A549 (cell line): ENCODE measurements around the gene CSNK2A3. TPM values are rescaled to one million over a fixed set of nuclear protein-coding genes. Genes with fewer than 3 reads are reported as not detected.

ENCODE experiments used
- ATAC-seq, 2 experiments: fragments of 200-7000 bp in 1 of 2; fragments of >200 bp in 1 of 2; cut with Nextera tagmentation in 1 of 2; cut with Tn5 transposase in 1 of 2; 3 replicates each; pipeline versions ENCODE4 v1.8.0 to v1.9.1; 2018 to 2020; ENCODE audit warnings: mild to moderate bottlenecking in 1 of 2, moderate library complexity in 1 of 2
- CTCF ChIA-PET: fragments of 300-600 bp; sonication (Branson Sonifier 250); formaldehyde crosslinking; extraction: SDS; loops from one replicate; lab custom pipeline; 2021; ENCODE audit warnings: antibody characterized with exemption, inconsistent platforms; lab: Yijun Ruan, JAX
- POLR2A ChIA-PET: fragments of 350-600 bp; formaldehyde crosslinking; extraction: SDS; loops from one replicate; lab custom pipeline; 2021; ENCODE audit warnings: antibody characterized with exemption, inconsistent platforms; lab: Yijun Ruan, JAX
- DNase-seq, 2 experiments: peaks; one replicate each; pipeline versions ENCODE4 v3.0.0 to v3.0.0-alpha.2; 2011 to 2016; ENCODE audit warnings: low read depth in 1 of 2, low spot score in 1 of 2
- FAIRE-seq: peaks from 2 replicates; lab custom pipeline; 2011; peaks lifted over from hg19 to GRCh38; lab: Jason Lieb, UNC
- H3K27ac ChIP-seq, 2 experiments: fragments of >200 bp; sonication (Bioruptor Twin); formaldehyde crosslinking; 3 replicates each; pipeline ENCODE4 v1.5.1; 2016 to 2017
- H3K4me1 ChIP-seq: fragments of >200 bp; sonication (Bioruptor Twin); formaldehyde crosslinking; 3 replicates; pipeline ENCODE4 v1.6.1; 2016
- H3K4me2 ChIP-seq: fragments of >200 bp; sonication (Bioruptor Twin); formaldehyde crosslinking; 3 replicates; pipeline ENCODE4 v1.6.1; 2016
- H3K4me3 ChIP-seq: fragments of >200 bp; sonication (Bioruptor Twin); formaldehyde crosslinking; 3 replicates; pipeline ENCODE4 v1.5.1; 2016
- H3K9me3 ChIP-seq: fragments of >200 bp; sonication (Bioruptor Twin); formaldehyde crosslinking; 3 replicates; pipeline ENCODE4 v1.6.1; 2016
- CHD2 ChIP-seq: fragments of 150-350 bp; IDR thresholded peaks from 2 replicates; pipeline ENCODE4 v1.6.1; 2014; ENCODE audit warnings: low read length; ENCODE audit not compliant: partially characterized antibody
- CTCF ChIP-seq: fragments of >200 bp; sonication (Bioruptor Twin); formaldehyde crosslinking; IDR thresholded peaks from 3 replicates; pipeline ENCODE4 v1.5.1; 2016
- EHF ChIP-seq: fragments of 250-450 bp; sonication (Bioruptor Pico); IDR thresholded peaks from 2 replicates; pipeline ENCODE4 v1.5.0; 2020; ENCODE audit warnings: mild to moderate bottlenecking
- ESRRA ChIP-seq: fragments of 150-350 bp; IDR thresholded peaks from 2 replicates; pipeline ENCODE4 v1.6.1; 2014; ENCODE audit warnings: mild to moderate bottlenecking, low read length, borderline replicate concordance
- HOXB13 ChIP-seq: fragments of 250-450 bp; sonication (Bioruptor Pico); IDR thresholded peaks from 2 replicates; pipeline ENCODE4 v1.5.0; 2020; ENCODE audit warnings: low read depth, mild to moderate bottlenecking, moderate library complexity
- HOXB5 ChIP-seq: fragments of 250-450 bp; sonication (Bioruptor Pico); IDR thresholded peaks from 2 replicates; pipeline ENCODE4 v1.5.0; 2020; ENCODE audit warnings: mild to moderate bottlenecking, moderate library complexity
- KDM1A ChIP-seq: fragments of 200-600 bp; sonication (generic); IDR thresholded peaks from 2 replicates; pipeline ENCODE4 v1.6.1; 2016; ENCODE audit warnings: low read depth, mild to moderate bottlenecking
- MAZ ChIP-seq: fragments of 150-350 bp; IDR thresholded peaks from 2 replicates; pipeline ENCODE4 v1.6.1; 2014; ENCODE audit warnings: antibody characterized with exemption, low read depth, low read length, borderline replicate concordance
- MYC ChIP-seq: IDR thresholded peaks from 2 replicates; pipeline ENCODE4 v1.6.1; 2012; ENCODE audit warnings: mild to moderate bottlenecking, inconsistent platforms, low read length, improper control_type of control experiment, borderline replicate concordance
- NPAS2 ChIP-seq: fragments of 250-450 bp; sonication (Bioruptor Pico); IDR thresholded peaks from 2 replicates; pipeline ENCODE4 v1.8.0; 2022; ENCODE audit warnings: mild to moderate bottlenecking, moderate library complexity, borderline replicate concordance
- RAD21 ChIP-seq, 2 experiments: fragments of >200 bp in 1 of 2; sonication (Bioruptor Twin) in 1 of 2; formaldehyde crosslinking in 1 of 2; IDR thresholded peaks in 1 of 2; conservative IDR thresholded peaks in 1 of 2; 2 replicates in 1 of 2; 3 replicates in 1 of 2; pipeline ENCODE4 v1.6.1; 2012 to 2018; ENCODE audit warnings: inconsistent platforms in 1 of 2
- REST ChIP-seq: fragments of 200-600 bp; sonication (generic); IDR thresholded peaks from 2 replicates; pipeline ENCODE4 v1.6.1; 2016; ENCODE audit warnings: antibody characterized with exemption, mild to moderate bottlenecking, moderate library complexity
- SMC3 ChIP-seq: fragments of >200 bp; sonication (Bioruptor Twin); formaldehyde crosslinking; IDR thresholded peaks from 3 replicates; pipeline ENCODE4 v1.6.1; 2018; ENCODE audit warnings: inconsistent platforms
- TFCP2L1 ChIP-seq: fragments of 250-450 bp; sonication (Bioruptor Pico); IDR thresholded peaks from 2 replicates; pipeline ENCODE4 v1.5.0; 2021; ENCODE audit warnings: mild to moderate bottlenecking
- USF2 ChIP-seq: fragments of 450-650 bp; IDR thresholded peaks from 2 replicates; pipeline ENCODE4 v1.6.1; 2014; ENCODE audit warnings: antibody characterized with exemption
- ZFP36 ChIP-seq: fragments of 450-650 bp; IDR thresholded peaks from 2 replicates; pipeline ENCODE4 v1.6.1; 2014; ENCODE audit warnings: borderline replicate concordance; ENCODE audit not compliant: partially characterized antibody
- ZNF302 ChIP-seq: fragments of 250-450 bp; sonication (Bioruptor Pico); IDR thresholded peaks from 2 replicates; pipeline ENCODE4 v1.9.0; 2021; ENCODE audit warnings: inconsistent platforms, mild to moderate bottlenecking, moderate library complexity
- ZSCAN20 ChIP-seq: fragments of 250-450 bp; sonication (Bioruptor Pico); IDR thresholded peaks from 2 replicates; pipeline ENCODE4 v1.8.0; 2022; ENCODE audit warnings: mild to moderate bottlenecking, moderate library complexity
- WGBS: methylation state at CpG from one replicate; pipeline ENCODE4 v1.1.6; 2017; ENCODE audit errors: missing lambda C conversion rate; 5-methylcytosine and 5-hydroxymethylcytosine counted together
- polyA plus RNA-seq, 4 experiments: library from polyadenylated mRNA; depleted of rRNA in 3 of 4; stranded (reverse); fragments of >200 nt; fragmentation: RNase III in 1 of 4; extraction: RNeasy Plus Mini Kit Qiagen cat#74134 plus additional on column Dnase treatment in 1 of 4; gene quantifications; 2 replicates in 3 of 4; 3 replicates in 1 of 4; pipeline ENCODE4 v1.2.3, GENCODE V29; 2011 to 2017
- TF ChIP-seq, protein P1 (sequence below): fragments of 150-350 bp; IDR thresholded peaks from 2 replicates; pipeline ENCODE4 v1.6.1; 2014; ENCODE audit warnings: low read depth, mild to moderate bottlenecking, low read length
- TF ChIP-seq, protein P2 (sequence below): IDR thresholded peaks from 2 replicates; pipeline ENCODE4 v1.6.1; 2012

The CSNK2A3 gene
- polyA plus RNA-seq, 2 of the 4 experiments (the other 2 are of a cell fraction), result 4.4 to 5.7 TPM

DNA sequence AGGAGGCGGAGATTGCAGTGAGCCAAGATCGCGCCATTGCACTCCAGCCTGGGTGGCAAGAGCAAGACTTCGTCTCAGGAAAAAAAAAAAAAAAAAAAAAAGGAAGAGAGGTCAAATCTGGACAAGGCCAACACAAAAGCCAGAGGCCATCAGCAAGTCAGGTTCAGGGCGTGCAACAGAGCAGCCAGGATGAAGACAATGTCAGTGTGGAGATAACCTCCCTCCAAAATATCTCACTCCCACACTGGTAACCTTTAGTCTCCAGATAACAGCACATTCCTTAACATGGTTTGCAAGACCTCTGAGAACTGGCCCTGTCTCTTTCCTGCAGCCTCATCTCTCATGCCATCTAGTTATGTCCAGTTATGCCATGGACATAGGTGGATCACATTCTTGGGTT is 4.7 kb downstream of the CSNK2A3 start:
- H3K9me3 ChIP-seq, result no peaks in the 10 kb centered on the region
- no peak for DNase-seq
- H3K4me2 ChIP-seq, result no peak overlapping the region
- peaks cover 5% of the 10 kb centered on the region; the same call in 1 of the 3 replicates for H3K4me1 ChIP-seq
- H3K27ac ChIP-seq, result no peak overlapping the region
- TF ChIP-seq, protein P1, sequence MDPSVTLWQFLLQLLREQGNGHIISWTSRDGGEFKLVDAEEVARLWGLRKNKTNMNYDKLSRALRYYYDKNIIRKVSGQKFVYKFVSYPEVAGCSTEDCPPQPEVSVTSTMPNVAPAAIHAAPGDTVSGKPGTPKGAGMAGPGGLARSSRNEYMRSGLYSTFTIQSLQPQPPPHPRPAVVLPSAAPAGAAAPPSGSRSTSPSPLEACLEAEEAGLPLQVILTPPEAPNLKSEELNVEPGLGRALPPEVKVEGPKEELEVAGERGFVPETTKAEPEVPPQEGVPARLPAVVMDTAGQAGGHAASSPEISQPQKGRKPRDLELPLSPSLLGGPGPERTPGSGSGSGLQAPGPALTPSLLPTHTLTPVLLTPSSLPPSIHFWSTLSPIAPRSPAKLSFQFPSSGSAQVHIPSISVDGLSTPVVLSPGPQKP, result no peak
- TF ChIP-seq TFCP2L1 (CRISPR knock-in tag) (no peak), ZFP36 (no peak), KDM1A (no peak)
- H3K4me3 ChIP-seq, result no peak overlapping the region
- 93% methylated on average over 4 of the region's 5 CpGs for WGBS
- POLR2A ChIA-PET, result no interaction called here
- FAIRE-seq, result no peak
- ATAC-seq, result no peak
- CTCF ChIA-PET, result no interaction called here

- CTCF ChIA-PET, result no interaction called here
- Histone ChIP-seq H3K9me3 (no peaks in the 10 kb centered on the region), H3K4me3 (no peak overlapping the region)
- DNase-seq, result no peak
- no peak for TF ChIP-seq MAZ
- TF ChIP-seq SMC3, result no peak
- TF ChIP-seq HOXB13, result no peak
- TF ChIP-seq RAD21 (conservative IDR thresholded peaks at IDR 0.05 in 1 of 2, IDR thresholded peaks at IDR 0.05 in 1 of 2), result no peak
- TF ChIP-seq ZSCAN20 (CRISPR knock-in tag), result no peak
- TF ChIP-seq, all 56 proteins: peak for 0
- Histone ChIP-seq H3K4me1 (peaks cover 5% of the 10 kb centered on the region; the same call in 1 of the 3 replicates), H3K27ac (no peak overlapping the region), H3K4me2 (no peak overlapping the region)
- WGBS, result 72% methylated on average over 7 of the region's 7 CpGs
- FAIRE-seq (no peak), ATAC-seq (no peak)
- POLR2A ChIA-PET, result no interaction called here
Observed at GRCh38 chr11:11347592-11347991, 5.5 kb downstream of the CSNK2A3 start.

- FAIRE-seq (no peak), DNase-seq (no peak), ATAC-seq (no peak)
- 82% methylated on average over 4 of the region's 4 CpGs for WGBS
- CTCF ChIA-PET, result no interaction called here
- no peak overlapping the region for H3K4me3 ChIP-seq
- H3K27ac ChIP-seq, result no peak overlapping the region
- peaks cover 5% of the 10 kb centered on the region; the same call in 1 of the 3 replicates for H3K4me1 ChIP-seq
- TF ChIP-seq SMC3, result no peak
- TF ChIP-seq ESRRA, result no peak
- TF ChIP-seq, protein P2, sequence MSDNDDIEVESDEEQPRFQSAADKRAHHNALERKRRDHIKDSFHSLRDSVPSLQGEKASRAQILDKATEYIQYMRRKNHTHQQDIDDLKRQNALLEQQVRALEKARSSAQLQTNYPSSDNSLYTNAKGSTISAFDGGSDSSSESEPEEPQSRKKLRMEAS, result no peak
- no peak for TF ChIP-seq NPAS2 (CRISPR knock-in tag)
- TF ChIP-seq TFCP2L1 (CRISPR knock-in tag), result no peak
- TF ChIP-seq REST, result no peak
- no peak for TF ChIP-seq ZNF302
- no peak for TF ChIP-seq MYC
- TF ChIP-seq HOXB5, result no peak
- TF ChIP-seq USF2, result no peak
- no peak for TF ChIP-seq CTCF
- no peak for TF ChIP-seq RAD21 (conservative IDR thresholded peaks at IDR 0.05 in 1 of 2, IDR thresholded peaks at IDR 0.05 in 1 of 2)
- no peak for TF ChIP-seq EHF
- TF ChIP-seq CHD2, result no peak
- no peak overlapping the region for H3K4me2 ChIP-seq
- POLR2A ChIA-PET, result no interaction called here
- H3K9me3 ChIP-seq, result no peaks in the 10 kb centered on the region
Observed at GRCh38 chr11:11346303-11346702, 6.7 kb downstream of the CSNK2A3 start.
